Calu3 (cell line): ENCODE measurements around the gene DLG2. TPM values are rescaled to one million over a fixed set of nuclear protein-coding genes. Genes with fewer than 3 reads are reported as not detected.

Experiments
- BruUV-seq: library from RNA; stranded (reverse); fragments of 400-500 nt; replicated peaks from 2 replicates; lab custom pipeline; 2021; lab: Mats Ljungman, UMichigan
- CTCF ChIA-PET: fragments of 300-600 bp; sonication (Branson Sonifier 250); formaldehyde crosslinking; loops from one replicate; lab custom pipeline; 2022; ENCODE audit warnings: antibody characterized with exemption; lab: Charles Lee
- DNase-seq: peaks from one replicate; pipeline ENCODE4 v3.0.0; 2022
- H3K27ac Mint-ChIP-seq: one replicate; pipeline ENCODE4 v1.8.0; 2022; ENCODE audit warnings: mixed read lengths; ENCODE audit not compliant: unreplicated experiment
- H3K27me3 Mint-ChIP-seq: one replicate; pipeline ENCODE4 v1.8.0; 2022; ENCODE audit warnings: mixed read lengths; ENCODE audit not compliant: unreplicated experiment
- H3K36me3 Mint-ChIP-seq: one replicate; pipeline ENCODE4 v1.8.0; 2022; ENCODE audit warnings: mild to moderate bottlenecking, moderate library complexity, mixed read lengths; ENCODE audit not compliant: insufficient read depth, unreplicated experiment
- H3K4me1 Mint-ChIP-seq: one replicate; pipeline ENCODE4 v1.8.0; 2022; ENCODE audit warnings: mild to moderate bottlenecking, low read depth, mixed read lengths; ENCODE audit not compliant: unreplicated experiment
- H3K4me3 Mint-ChIP-seq: one replicate; pipeline ENCODE4 v1.8.0; 2022; ENCODE audit warnings: mild to moderate bottlenecking, low read depth, moderate library complexity, mixed read lengths; ENCODE audit not compliant: unreplicated experiment
- H3K9me3 Mint-ChIP-seq: one replicate; pipeline ENCODE4 v1.8.0; 2022; ENCODE audit warnings: low read depth, mixed read lengths; ENCODE audit not compliant: unreplicated experiment
- intact Hi-C: fragments of 100-400 bp; cut with micrococcal nuclease; formaldehyde crosslinking; loops from one replicate; pipeline ENCODE4 v1.10.0; 2022; ENCODE audit not compliant: unreplicated experiment
- total RNA-seq: library from RNA; stranded (reverse); gene quantifications from 2 replicates; pipeline ENCODE4 v1.2.3, GENCODE V29; 2022
- TF ChIP-seq, protein P1 (sequence below): fragments of 200-600 bp; IDR thresholded peaks from one replicate; pipeline ENCODE4 v1.8.0; 2022; ENCODE audit warnings: antibody characterized with exemption; ENCODE audit not compliant: unreplicated experiment

The DLG2 gene
- total RNA-seq, 1 experiment from 2014 or later: 0.71 TPM

DNA sequence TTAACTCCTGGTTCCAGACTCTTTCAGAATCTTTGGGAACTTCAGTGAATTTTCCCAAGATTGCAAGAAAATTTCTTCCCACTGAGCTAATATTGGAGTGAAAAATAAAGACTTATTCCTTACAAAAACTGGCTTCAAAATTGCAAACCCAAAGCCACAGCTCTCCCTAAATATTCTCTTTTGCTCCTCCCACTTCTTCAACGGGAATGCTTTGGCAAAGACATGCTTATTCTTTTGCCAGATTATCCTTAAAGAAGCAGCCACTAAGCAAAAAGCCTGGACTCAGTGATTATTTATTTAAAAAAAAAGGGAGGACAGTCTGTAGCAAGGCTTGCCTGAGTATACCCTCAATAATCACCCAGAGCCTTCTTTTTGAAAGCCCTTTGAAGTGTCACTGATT is 1438.6 kb downstream of the DLG2 start:
- no peak for DNase-seq
- Mint-ChIP-seq H3K36me3 (no peaks in the 10 kb centered on the region), H3K27ac (no peak overlapping the region), H3K27me3 (no peaks in the 10 kb centered on the region), H3K4me1 (no peaks in the 10 kb centered on the region), H3K4me3 (no peak overlapping the region), H3K9me3 (no peaks in the 10 kb centered on the region)
- no TSS peak for BruUV-seq
- TF ChIP-seq, protein P1, sequence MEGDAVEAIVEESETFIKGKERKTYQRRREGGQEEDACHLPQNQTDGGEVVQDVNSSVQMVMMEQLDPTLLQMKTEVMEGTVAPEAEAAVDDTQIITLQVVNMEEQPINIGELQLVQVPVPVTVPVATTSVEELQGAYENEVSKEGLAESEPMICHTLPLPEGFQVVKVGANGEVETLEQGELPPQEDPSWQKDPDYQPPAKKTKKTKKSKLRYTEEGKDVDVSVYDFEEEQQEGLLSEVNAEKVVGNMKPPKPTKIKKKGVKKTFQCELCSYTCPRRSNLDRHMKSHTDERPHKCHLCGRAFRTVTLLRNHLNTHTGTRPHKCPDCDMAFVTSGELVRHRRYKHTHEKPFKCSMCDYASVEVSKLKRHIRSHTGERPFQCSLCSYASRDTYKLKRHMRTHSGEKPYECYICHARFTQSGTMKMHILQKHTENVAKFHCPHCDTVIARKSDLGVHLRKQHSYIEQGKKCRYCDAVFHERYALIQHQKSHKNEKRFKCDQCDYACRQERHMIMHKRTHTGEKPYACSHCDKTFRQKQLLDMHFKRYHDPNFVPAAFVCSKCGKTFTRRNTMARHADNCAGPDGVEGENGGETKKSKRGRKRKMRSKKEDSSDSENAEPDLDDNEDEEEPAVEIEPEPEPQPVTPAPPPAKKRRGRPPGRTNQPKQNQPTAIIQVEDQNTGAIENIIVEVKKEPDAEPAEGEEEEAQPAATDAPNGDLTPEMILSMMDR: no peak
- intact Hi-C loops: no loop called here
- CTCF ChIA-PET: no interaction called here

DNA sequence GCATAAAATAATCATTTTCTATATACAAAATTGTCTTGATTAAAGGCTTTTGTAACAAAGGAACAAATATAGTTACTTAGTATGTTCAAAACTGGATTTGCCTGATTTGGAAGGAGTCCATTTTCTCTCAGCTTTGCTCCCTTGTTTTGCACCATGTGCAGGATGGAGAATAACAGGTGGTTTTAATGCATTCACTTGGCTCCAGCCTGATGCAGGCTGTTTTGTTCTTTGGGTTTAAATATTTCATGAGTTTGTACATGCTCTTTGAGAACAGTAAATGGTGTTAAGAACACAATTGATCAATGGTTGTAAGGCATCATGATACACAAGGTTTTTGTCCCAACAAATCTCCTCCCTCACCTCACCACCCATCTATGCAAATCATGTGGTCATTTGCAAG is 1454.1 kb downstream of the DLG2 start:
- CTCF ChIA-PET: no interaction called here
- no peaks in the 10 kb centered on the region for H3K27me3 Mint-ChIP-seq
- intact Hi-C loops: no loop called here
- H3K27ac Mint-ChIP-seq: no peak overlapping the region
- no peaks in the 10 kb centered on the region for H3K9me3 Mint-ChIP-seq
- TF ChIP-seq, protein P1: no peak
- BruUV-seq: no TSS peak
- H3K36me3 Mint-ChIP-seq: no peaks in the 10 kb centered on the region
- no peak overlapping the region for H3K4me3 Mint-ChIP-seq
- no peak for DNase-seq
- no peaks in the 10 kb centered on the region for H3K4me1 Mint-ChIP-seq

DNA sequence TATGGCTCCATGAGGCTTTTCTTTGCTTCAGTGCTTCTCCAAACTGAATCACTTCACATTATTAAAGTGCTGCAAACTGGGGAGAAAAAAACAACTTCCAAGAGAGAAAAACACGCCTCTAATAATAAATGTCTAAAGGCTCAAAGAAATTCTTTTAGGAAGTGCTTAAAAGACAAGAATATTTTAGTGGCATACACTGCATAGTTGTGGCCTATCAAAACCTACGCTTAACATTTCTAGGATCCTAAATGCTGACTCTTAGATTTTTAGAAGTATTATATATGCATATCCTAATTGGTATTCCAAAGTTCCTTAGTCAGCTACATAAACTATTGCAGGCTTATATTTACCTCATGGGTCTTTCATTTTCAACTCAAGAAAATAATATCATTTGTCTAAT is 1462.0 kb downstream of the DLG2 start:
- Mint-ChIP-seq H3K36me3 (no peaks in the 10 kb centered on the region), H3K27ac (no peak overlapping the region), H3K4me3 (no peak overlapping the region), H3K4me1 (no peaks in the 10 kb centered on the region), H3K9me3 (no peaks in the 10 kb centered on the region), H3K27me3 (no peaks in the 10 kb centered on the region)
- intact Hi-C loops: no loop called here
- DNase-seq: no peak
- no TSS peak for BruUV-seq
- CTCF ChIA-PET: interaction anchor here (0.5 kb wide), 1 partner anchor 36 kb away, joined by 3 read pairs; no protein-coding TSS in a partner anchor
- TF ChIP-seq, protein P1: no peak

DNA sequence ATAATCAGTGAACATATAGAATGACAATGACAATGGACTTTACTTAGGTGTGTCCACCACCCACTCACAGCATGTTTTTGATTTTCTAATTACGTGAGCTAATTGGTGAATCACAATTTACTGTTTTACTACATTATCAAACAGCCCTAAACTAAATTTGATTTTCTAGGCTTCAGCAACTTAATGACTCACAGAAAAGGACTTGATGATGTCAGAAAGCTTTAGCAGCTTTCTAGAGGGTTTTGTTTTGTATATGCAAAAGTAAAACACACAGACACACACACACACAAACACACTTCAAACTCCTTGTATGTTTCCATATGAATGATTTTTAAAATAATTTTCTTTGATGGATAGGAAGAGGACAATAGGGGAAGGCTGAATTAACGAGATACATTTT is 1462.4 kb downstream of the DLG2 start:
- DNase-seq: no peak
- CTCF ChIA-PET: interaction anchor here (0.5 kb wide), 1 partner anchor 37 kb away, joined by 3 read pairs; no protein-coding TSS in a partner anchor
- H3K9me3 Mint-ChIP-seq: no peaks in the 10 kb centered on the region
- H3K4me3 Mint-ChIP-seq: no peak overlapping the region
- no peaks in the 10 kb centered on the region for H3K36me3 Mint-ChIP-seq
- TF ChIP-seq, protein P1: no peak
- H3K27ac Mint-ChIP-seq: no peak overlapping the region
- intact Hi-C loops: no loop called here
- BruUV-seq: no TSS peak
- H3K4me1 Mint-ChIP-seq: no peaks in the 10 kb centered on the region
- H3K27me3 Mint-ChIP-seq: no peaks in the 10 kb centered on the region
